Measurements from ENCODE around the gene GPRASP2.

DNA sequence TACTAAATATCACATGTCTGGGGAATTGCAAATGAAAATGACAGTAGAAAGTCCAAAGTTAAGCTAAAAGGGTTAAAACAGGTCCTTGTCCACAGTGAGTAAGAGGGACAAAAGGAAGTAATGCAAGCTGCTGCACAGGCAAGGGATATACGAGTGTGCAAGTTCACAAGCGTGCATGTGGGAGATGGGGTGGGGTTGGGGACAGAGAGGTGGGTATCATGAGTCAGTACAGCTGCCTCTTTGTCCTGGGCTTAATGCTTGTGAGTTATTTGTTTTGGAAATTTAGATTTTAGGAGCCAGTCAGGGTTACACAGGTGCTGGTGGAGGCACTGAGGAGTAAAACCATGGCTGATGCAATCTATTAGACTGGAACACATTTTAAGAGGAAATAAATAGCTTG, 3.3 kb upstream of the GPRASP2 start:
- TF ChIP-seq, protein P1, sequence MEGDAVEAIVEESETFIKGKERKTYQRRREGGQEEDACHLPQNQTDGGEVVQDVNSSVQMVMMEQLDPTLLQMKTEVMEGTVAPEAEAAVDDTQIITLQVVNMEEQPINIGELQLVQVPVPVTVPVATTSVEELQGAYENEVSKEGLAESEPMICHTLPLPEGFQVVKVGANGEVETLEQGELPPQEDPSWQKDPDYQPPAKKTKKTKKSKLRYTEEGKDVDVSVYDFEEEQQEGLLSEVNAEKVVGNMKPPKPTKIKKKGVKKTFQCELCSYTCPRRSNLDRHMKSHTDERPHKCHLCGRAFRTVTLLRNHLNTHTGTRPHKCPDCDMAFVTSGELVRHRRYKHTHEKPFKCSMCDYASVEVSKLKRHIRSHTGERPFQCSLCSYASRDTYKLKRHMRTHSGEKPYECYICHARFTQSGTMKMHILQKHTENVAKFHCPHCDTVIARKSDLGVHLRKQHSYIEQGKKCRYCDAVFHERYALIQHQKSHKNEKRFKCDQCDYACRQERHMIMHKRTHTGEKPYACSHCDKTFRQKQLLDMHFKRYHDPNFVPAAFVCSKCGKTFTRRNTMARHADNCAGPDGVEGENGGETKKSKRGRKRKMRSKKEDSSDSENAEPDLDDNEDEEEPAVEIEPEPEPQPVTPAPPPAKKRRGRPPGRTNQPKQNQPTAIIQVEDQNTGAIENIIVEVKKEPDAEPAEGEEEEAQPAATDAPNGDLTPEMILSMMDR (IDR thresholded peaks at IDR 0.05) = no peak
- TF ChIP-seq POLR2AphosphoS5 (IDR thresholded peaks at IDR 0.05) = no peak
